HCT116 (cell line): ENCODE results near the gene LRP1B. TPM values are rescaled to one million over a fixed set of nuclear protein-coding genes. Genes with fewer than 3 reads are reported as not detected.

Source experiments
- ATAC-seq: fragments of 200-7000 bp; cut with Tn5 transposase; 2 replicates; pipeline ENCODE4 v1.9.1; 2020; ENCODE audit warnings: mild to moderate bottlenecking, moderate library complexity
- BruUV-seq: library from RNA; stranded (reverse); fragments of 400-500 nt; replicated peaks from 2 replicates; lab custom pipeline; 2021; lab: Mats Ljungman, UMichigan
- CTCF ChIA-PET: fragments of 300-600 bp; sonication (Branson Sonifier 250); formaldehyde crosslinking; loops from one replicate; lab custom pipeline; 2021; ENCODE audit warnings: antibody characterized with exemption; lab: Charles Lee
- POLR2A ChIA-PET: fragments of 300-600, 350-600 bp; sonication (Branson Sonifier 250); formaldehyde crosslinking; loops from one replicate; lab custom pipeline; 2021; ENCODE audit warnings: antibody characterized with exemption; lab: Charles Lee
- RAD21 ChIA-PET, 2 experiments: fragments of 300-600 bp; sonication (Branson Sonifier 250); formaldehyde crosslinking; loops; one replicate each; lab custom pipeline; 2023; ENCODE audit warnings: low total read pairs in 2 of 2; ENCODE audit not compliant: uncharacterized antibody in 2 of 2, unreplicated experiment in 2 of 2, low non-redundant PET in 1 of 2; lab: Charles Lee
- DNase-seq: peaks from one replicate; pipeline ENCODE4 v3.0.0-alpha.2; 2010; ENCODE audit warnings: low read depth, low spot score
- H2AFZ ChIP-seq: fragments of 200-600 bp; shearing (Covaris generic), sonication (generic); 2 replicates; pipeline ENCODE4 v1.6.1; 2017; ENCODE audit warnings: low read depth, mixed run types, mixed read lengths, antibody characterized with exemption, low read length; ENCODE audit not compliant: poor library complexity, severe bottlenecking
- H3K27ac ChIP-seq: 2 replicates; pipeline ENCODE4 v1.5.1; 2012; ENCODE audit warnings: low read depth, low read length
- H3K27me3 ChIP-seq: fragments of 200-600 bp; sonication (generic); 2 replicates; pipeline ENCODE4 v1.6.1; 2016; ENCODE audit warnings: mixed run types, low read length, mixed read lengths; ENCODE audit not compliant: insufficient read depth
- H3K36me3 ChIP-seq, 2 experiments: fragments of 200-500 bp in 1 of 2; fragments of 200-600 bp in 1 of 2; sonication (Bioruptor generic) in 1 of 2; sonication (generic) in 1 of 2; 2 replicates each; pipeline versions ENCODE4 v1.5.1 to v1.6.1; 2014 to 2016; ENCODE audit warnings: low read length in 2 of 2, inconsistent platforms in 1 of 2, mixed read lengths in 1 of 2, mixed run types in 1 of 2; ENCODE audit not compliant: insufficient read depth in 2 of 2, control insufficient read depth in 1 of 2
- H3K4me1 ChIP-seq, 2 experiments: fragments of 200-600 bp in 1 of 2; sonication (generic) in 1 of 2; 2 replicates each; pipeline versions ENCODE4 v1.5.1 to v1.6.1; 2012 to 2017; ENCODE audit warnings: low read length in 2 of 2, inconsistent platforms in 1 of 2, mild to moderate bottlenecking in 1 of 2, mixed read lengths in 1 of 2, mixed run types in 1 of 2, moderate library complexity in 1 of 2; ENCODE audit not compliant: insufficient read depth in 2 of 2, control insufficient read depth in 1 of 2
- H3K4me2 ChIP-seq: fragments of 200-600 bp; sonication (generic); 2 replicates; pipeline ENCODE4 v1.6.1; 2017; ENCODE audit warnings: mixed run types, low read length, mixed read lengths
- H3K4me3 ChIP-seq, 2 experiments: fragments of 200-600 bp in 1 of 2; sonication (generic) in 1 of 2; replicated peaks in 1 of 2; 2 replicates each; pipeline ENCODE4 v1.5.1; 2011 to 2016; ENCODE audit warnings: low read length in 2 of 2, control low read depth in 1 of 2, low read depth in 1 of 2, mild to moderate bottlenecking in 1 of 2, mixed read lengths in 1 of 2, mixed run types in 1 of 2
- H3K79me2 ChIP-seq: fragments of 200-600 bp; sonication (generic); 2 replicates; pipeline ENCODE4 v1.6.1; 2017; ENCODE audit warnings: mild to moderate bottlenecking, mixed run types, low read length, moderate library complexity, mixed read lengths; ENCODE audit not compliant: insufficient read depth
- H3K9ac ChIP-seq: fragments of 200-600 bp; sonication (generic); 2 replicates; pipeline ENCODE4 v1.6.1; 2016; ENCODE audit warnings: low read length, mixed read lengths
- H3K9me2 ChIP-seq: fragments of 200-600 bp; sonication (generic), shearing (Covaris generic); 2 replicates; pipeline ENCODE4 v1.6.1; 2017; ENCODE audit warnings: mixed run types, mild to moderate bottlenecking, moderate library complexity; ENCODE audit not compliant: insufficient read depth
- H3K9me3 ChIP-seq, 2 experiments: fragments of 200-500 bp in 1 of 2; fragments of 200-600 bp in 1 of 2; sonication (Bioruptor generic) in 1 of 2; sonication (generic) in 1 of 2; 2 replicates each; pipeline ENCODE4 v1.6.1; 2014 to 2017; ENCODE audit warnings: low read length in 2 of 2, mixed read lengths in 2 of 2, inconsistent platforms in 1 of 2, low read depth in 1 of 2, mild to moderate bottlenecking in 1 of 2, mixed run types in 1 of 2, moderate library complexity in 1 of 2; ENCODE audit not compliant: control insufficient read depth in 1 of 2, insufficient read depth in 1 of 2
- H4K20me1 ChIP-seq: fragments of 200-600 bp; sonication (generic), shearing (Covaris generic); 2 replicates; pipeline ENCODE4 v1.6.1; 2017; ENCODE audit warnings: mixed run types, mild to moderate bottlenecking, moderate library complexity; ENCODE audit not compliant: insufficient read depth
- ATF3 ChIP-seq: IDR thresholded peaks from 2 replicates; pipeline ENCODE4 v1.6.1; 2012
- EGR1 ChIP-seq: IDR thresholded peaks from 2 replicates; pipeline ENCODE4 v1.6.1; 2012; ENCODE audit warnings: low read depth
- ELF1 ChIP-seq: IDR thresholded peaks from 2 replicates; pipeline ENCODE4 v1.6.1; 2012; ENCODE audit warnings: low read depth, borderline replicate concordance
- EZH2phosphoT487 ChIP-seq: fragments of 200-600 bp; IDR thresholded peaks from 2 replicates; pipeline ENCODE4 v1.6.1; 2018; ENCODE audit warnings: antibody characterized with exemption, borderline replicate concordance
- FOSL1 ChIP-seq: IDR thresholded peaks from 2 replicates; pipeline ENCODE4 v1.6.1; 2012; ENCODE audit warnings: low read depth
- POLR2A ChIP-seq: IDR thresholded peaks from 2 replicates; pipeline ENCODE4 v1.7.0; 2011; ENCODE audit warnings: borderline replicate concordance; ENCODE audit not compliant: insufficient read depth, insufficient read length; ENCODE audit errors: extremely low read depth
- REST ChIP-seq: IDR thresholded peaks from 2 replicates; pipeline ENCODE4 v1.6.1; 2012; ENCODE audit warnings: low read depth
- SRF ChIP-seq: IDR thresholded peaks from 2 replicates; pipeline ENCODE4 v1.6.1; 2012; ENCODE audit warnings: low read depth
- YY1 ChIP-seq: IDR thresholded peaks from 2 replicates; pipeline ENCODE4 v1.6.1; 2011; ENCODE audit warnings: low read length, low read depth, moderate library complexity, mild to moderate bottlenecking; ENCODE audit not compliant: insufficient replicate concordance; ENCODE audit errors: extremely low read depth
- intact Hi-C: fragments of 100-400 bp; cut with micrococcal nuclease; formaldehyde crosslinking; loops from 2 replicates; pipeline ENCODE4 v1.10.0; 2022
- total RNA-seq: library from RNA; stranded (reverse); gene quantifications from one replicate; pipeline ENCODE4 v1.2.1, GENCODE V29; 2021; ENCODE audit not compliant: unreplicated experiment

The LRP1B gene
- total RNA-seq, 1 experiment from 2014 or later = 0.34 TPM

GRCh38 chr2:140567734-140568133, 1563.1 kb downstream of the LRP1B start:
- no peaks in the 10 kb centered on the region for H3K9me3 ChIP-seq
- ChIA-PET RAD21 (no interaction called here), POLR2A (no interaction called here), CTCF (interaction anchor here (2.4 kb wide), 1 partner anchor 19 kb away, joined by 7 read pairs; no protein-coding TSS in a partner anchor)
- DNase-seq (no peak), ATAC-seq (no peak)
- BruUV-seq = no TSS peak
- intact Hi-C loops = no loop called here
- no peak overlapping the region for H3K4me3 ChIP-seq
- no peak overlapping the region for H3K4me2 ChIP-seq
- no peaks in the 10 kb centered on the region for H4K20me1 ChIP-seq
- 0 out of 2 replicates have a peak, but pooled peaks cover 4% of the 10 kb centered on the region for H3K9me2 ChIP-seq
- no peak overlapping the region for H2AFZ ChIP-seq
- H3K9ac ChIP-seq = no peak overlapping the region
- no peaks in the 10 kb centered on the region for H3K36me3 ChIP-seq
- no peaks in the 10 kb centered on the region for H3K27me3 ChIP-seq
- no peaks in the 10 kb centered on the region for H3K4me1 ChIP-seq
- no peak overlapping the region for H3K27ac ChIP-seq
- no peaks in the 10 kb centered on the region for H3K79me2 ChIP-seq
- TF ChIP-seq EGR1 (no peak), EZH2phosphoT487 (no peak), FOSL1 (no peak), ELF1 (no peak), SRF (no peak)

GRCh38 chr2:140565756-140566155, 1565.1 kb downstream of the LRP1B start:
- H3K27me3 ChIP-seq = no peaks in the 10 kb centered on the region
- no peaks in the 10 kb centered on the region for H4K20me1 ChIP-seq
- BruUV-seq = no TSS peak
- H3K9me2 ChIP-seq = 0 out of 2 replicates have a peak, but pooled peaks cover 3% of the 10 kb centered on the region
- H3K9ac ChIP-seq = no peak overlapping the region
- H2AFZ ChIP-seq = no peak overlapping the region
- no peak overlapping the region for H3K4me2 ChIP-seq
- no peak for ATAC-seq
- H3K27ac ChIP-seq = no peak overlapping the region
- H3K79me2 ChIP-seq = no peaks in the 10 kb centered on the region
- H3K9me3 ChIP-seq = no peaks in the 10 kb centered on the region
- H3K36me3 ChIP-seq = no peaks in the 10 kb centered on the region
- no peak overlapping the region for H3K4me3 ChIP-seq
- ChIA-PET RAD21 (no interaction called here), CTCF (interaction anchor here (2.4 kb wide), 1 partner anchor 21 kb away, joined by 7 read pairs; no protein-coding TSS in a partner anchor), POLR2A (no interaction called here)
- TF ChIP-seq YY1 = no peak
- no peak for TF ChIP-seq POLR2A
- no peak for TF ChIP-seq EZH2phosphoT487
- no peak for TF ChIP-seq ATF3
- no peak for TF ChIP-seq REST
- no peaks in the 10 kb centered on the region for H3K4me1 ChIP-seq
- intact Hi-C loops = no loop called here
- no peak for DNase-seq
